A673 (cell line): ENCODE results near the gene CD40. TPM values are rescaled to one million over a fixed set of nuclear protein-coding genes. Genes with fewer than 3 reads are reported as not detected.

Source experiments
- BruUV-seq: library from RNA; stranded (reverse); fragments of 400-500 nt; replicated peaks from 2 replicates; lab custom pipeline; 2021; lab: Mats Ljungman, UMichigan
- CTCF ChIA-PET: fragments of 300-600 bp; sonication (Branson Sonifier 250); formaldehyde crosslinking; loops from one replicate; lab custom pipeline; 2022; ENCODE audit warnings: antibody characterized with exemption; lab: Charles Lee
- POLR2A ChIA-PET: fragments of 300-600 bp; sonication (Branson Sonifier 250); formaldehyde crosslinking; loops from one replicate; lab custom pipeline; 2022; ENCODE audit warnings: antibody characterized with exemption; ENCODE audit not compliant: low non-redundant PET; lab: Charles Lee
- DNase-seq: peaks from one replicate; pipeline ENCODE4 v3.0.0-alpha.2; 2015; ENCODE audit warnings: low spot score
- H3K27ac ChIP-seq: fragments of 200-600 bp; sonication (generic); 2 replicates; pipeline ENCODE4 v1.5.1; 2016; ENCODE audit warnings: mixed run types, low read depth, mild to moderate bottlenecking, mixed read lengths, antibody characterized with exemption, low read length; ENCODE audit not compliant: poor library complexity, severe bottlenecking
- H3K27me3 ChIP-seq: fragments of 200-600 bp; sonication (generic); replicated peaks from 2 replicates; pipeline ENCODE4 v1.6.1; 2017; ENCODE audit warnings: mixed run types, low read depth, mild to moderate bottlenecking, mixed read lengths, antibody characterized with exemption, low read length; ENCODE audit not compliant: insufficient read depth, poor library complexity
- H3K36me3 ChIP-seq: fragments of 200-600 bp; sonication (generic); 2 replicates; pipeline ENCODE4 v1.6.1; 2016; ENCODE audit warnings: mixed run types, mild to moderate bottlenecking, mixed read lengths, antibody characterized with exemption, low read length; ENCODE audit not compliant: insufficient read depth, poor library complexity, severe bottlenecking
- H3K4me1 ChIP-seq: fragments of 200-600 bp; sonication (generic); 2 replicates; pipeline ENCODE4 v1.6.1; 2017; ENCODE audit warnings: mixed run types, mild to moderate bottlenecking, mixed read lengths, antibody characterized with exemption, low read length; ENCODE audit not compliant: insufficient read depth, poor library complexity, severe bottlenecking
- H3K4me3 ChIP-seq: fragments of 200-600 bp; sonication (generic); 2 replicates; pipeline ENCODE4 v1.5.1; 2016; ENCODE audit warnings: low read depth, mixed run types, mild to moderate bottlenecking, mixed read lengths, low read length; ENCODE audit not compliant: poor library complexity, severe bottlenecking
- H3K9me3 ChIP-seq: fragments of 200-600 bp; sonication (generic); 2 replicates; pipeline ENCODE4 v1.6.1; 2016; ENCODE audit warnings: mixed run types, low read depth, mild to moderate bottlenecking, mixed read lengths, antibody characterized with exemption, low read length; ENCODE audit not compliant: poor library complexity, severe bottlenecking
- CTCF ChIP-seq: fragments of 300-800, 200-600 bp; sonication (generic); conservative IDR thresholded peaks from 2 replicates; pipeline ENCODE4 v1.5.1; 2017; ENCODE audit warnings: low read depth, mild to moderate bottlenecking, antibody characterized with exemption, low read length, moderate library complexity, mixed read lengths
- EZH2 ChIP-seq: fragments of 200-600 bp; sonication (generic); IDR thresholded peaks from 2 replicates; pipeline ENCODE4 v1.6.1; 2017; ENCODE audit warnings: borderline replicate concordance, low read depth, mild to moderate bottlenecking, mixed read lengths, antibody characterized with exemption, low read length; ENCODE audit not compliant: poor library complexity, severe bottlenecking
- intact Hi-C: fragments of 100-400 bp; cut with micrococcal nuclease; formaldehyde crosslinking; loops from one replicate; pipeline ENCODE4 v1.10.0; 2022; ENCODE audit not compliant: unreplicated experiment
- total RNA-seq: library from RNA; stranded (reverse); gene quantifications from 2 replicates; pipeline ENCODE4 v1.2.3, GENCODE V29; 2021

Gene CD40
- total RNA-seq, 1 experiment from 2014 or later: 16.3 TPM

- Histone ChIP-seq H3K4me3 (no peak overlapping the region), H3K4me1 (peaks cover 25% of the 10 kb centered on the region), H3K9me3 (no peaks in the 10 kb centered on the region), H3K36me3 (peaks cover 27% of the 10 kb centered on the region), H3K27me3 (no peaks in the 10 kb centered on the region), H3K27ac (no peak overlapping the region)
- ChIA-PET POLR2A (no interaction called here), CTCF (no interaction called here)
- DNase-seq: no peak
- TF ChIP-seq EZH2 (no peak), CTCF (no peak)
- intact Hi-C loops: no loop called here
- no TSS peak for BruUV-seq
Observed at GRCh38 chr20:46081074-46081473, 37.0 kb upstream of the CD40 start.

- Histone ChIP-seq H3K27me3 (no peaks in the 10 kb centered on the region), H3K36me3 (peaks cover 16% of the 10 kb centered on the region), H3K27ac (no peak overlapping the region), H3K4me1 (peaks cover 46% of the 10 kb centered on the region), H3K4me3 (no peak overlapping the region), H3K9me3 (no peaks in the 10 kb centered on the region)
- intact Hi-C loops: no loop called here
- ChIA-PET POLR2A (interaction anchor here (0.6 kb wide), 1 partner anchor 234 kb away, joined by 3 read pairs; no protein-coding TSS in a partner anchor), CTCF (no interaction called here)
- DNase-seq: no peak
- TF ChIP-seq EZH2 (no peak), CTCF (no peak)
- BruUV-seq: no TSS peak
Observed at GRCh38 chr20:46083101-46083500, 35.0 kb upstream of the CD40 start.

GRCh38 chr20:46083531-46084061 lies 34.5 kb upstream of the CD40 start:
- H3K27ac ChIP-seq: no peak overlapping the region
- H3K9me3 ChIP-seq: no peaks in the 10 kb centered on the region
- no peak for TF ChIP-seq EZH2
- TF ChIP-seq CTCF: no peak
- DNase-seq: no peak
- H3K4me1 ChIP-seq: peaks cover 46% of the 10 kb centered on the region
- no peaks in the 10 kb centered on the region for H3K27me3 ChIP-seq
- POLR2A ChIA-PET: interaction anchor here (0.6 kb wide), 1 partner anchor 234 kb away, joined by 3 read pairs; no protein-coding TSS in a partner anchor
- CTCF ChIA-PET: no interaction called here
- intact Hi-C loops: no loop called here
- H3K4me3 ChIP-seq: no peak overlapping the region
- peaks cover 11% of the 10 kb centered on the region for H3K36me3 ChIP-seq
- BruUV-seq: no TSS peak
